ENCODE measurements around the gene HJURP. TPM values are rescaled to one million over a fixed set of nuclear protein-coding genes. Genes with fewer than 3 reads are reported as not detected.
"Not testable (repeated sequence)": the region's sequence is repeated elsewhere in the genome, so short reads cannot be mapped to it uniquely, and the experiment has no call there.

The HJURP gene
- under 1 TPM in 3 of 4 donors, not detected in 1; 0.27 to 0.45 (median 0.38) TPM for total RNA-seq

- Histone ChIP-seq H3K27ac (no peak within 1 kb of the TSS), H3K4me1 (peaks cover 7% of the 10 kb centered on the region in 2 donors), H3K27me3 (no peaks in the 10 kb centered on the region), H3K9me3 (no peaks in the 10 kb centered on the region), H3K4me3 (replicated peaks in 1 of 3) (peak within 1 kb of the TSS; percentile 33 to 60 (median 48)), H3K36me3 (no peaks in the 10 kb centered on the region)
- 0% methylated on average over 46 to 60 of the region's 60 CpGs for WGBS, 2 donors
- TF ChIP-seq CTCF (IDR thresholded peaks at IDR 0.05) (no peak), POLR2A (IDR thresholded peaks at IDR 0.05) (peak in 1 of 2 donors; percentile 59)
- DNase-seq: peak; percentile 93 to 95
- intact Hi-C loops (cut with DNase I): no loop called here
These were observed at the start of gene HJURP for GRCh38 chr2:233854241-233854981. HJURP (minus strand) TSS chr2:233854535; CDS start chr2:233854500, 35 bp downstream.

GRCh38 chr2:233901884-233902283, 47.5 kb upstream of the HJURP start:
- intact Hi-C loops (cut with DNase I): no loop called here
- Histone ChIP-seq H3K27me3 (no peaks in the 10 kb centered on the region), H3K36me3 (no peaks in the 10 kb centered on the region), H3K4me1 (no peaks in the 10 kb centered on the region), H3K9me3 (no peaks in the 10 kb centered on the region), H3K4me3 (replicated peaks in 1 of 3) (no peak overlapping the region), H3K27ac (no peak overlapping the region)
- 57% methylated on average over 4 of the region's 4 CpGs for WGBS, 2 donors
- no peak for DNase-seq
- TF ChIP-seq POLR2A (IDR thresholded peaks at IDR 0.05): no peak
- no peak for TF ChIP-seq CTCF (IDR thresholded peaks at IDR 0.05)

GRCh38 chr2:233901367-233901766, 47.0 kb upstream of the HJURP start:
- H3K36me3 ChIP-seq: no peaks in the 10 kb centered on the region
- no peak for TF ChIP-seq CTCF (IDR thresholded peaks at IDR 0.05)
- no peak for TF ChIP-seq POLR2A (IDR thresholded peaks at IDR 0.05)
- WGBS, 2 donors: 69 to 77% methylated on average over 4 of the region's 4 CpGs

GRCh38 chr2:233896253-233896652, 41.9 kb upstream of the HJURP start:
- H3K36me3 ChIP-seq; H3K4me3 ChIP-seq (replicated peaks in 1 of 3); intact Hi-C loops (cut with DNase I); H3K27me3 ChIP-seq; H3K9me3 ChIP-seq; DNase-seq; H3K27ac ChIP-seq; H3K4me1 ChIP-seq: not testable (repeated sequence)
- 50 to 62% methylated on average over 2 of the region's 2 CpGs for WGBS, 2 donors

More at GRCh38 chr2:233901367-233901766, 47.0 kb upstream of the HJURP start:
- no peaks in the 10 kb centered on the region for H3K27me3 ChIP-seq
- H3K4me3 ChIP-seq (replicated peaks in 1 of 3): no peak overlapping the region
- no peak overlapping the region for H3K27ac ChIP-seq
- H3K9me3 ChIP-seq: no peaks in the 10 kb centered on the region
- DNase-seq: no peak
- no peaks in the 10 kb centered on the region for H3K4me1 ChIP-seq
- intact Hi-C loops (cut with DNase I): no loop called here

GRCh38 chr2:233892793-233893192, 38.5 kb upstream of the HJURP start:
- H3K9me3 ChIP-seq: no peaks in the 10 kb centered on the region
- TF ChIP-seq POLR2A (IDR thresholded peaks at IDR 0.05): no peak
- TF ChIP-seq CTCF (IDR thresholded peaks at IDR 0.05): no peak
- H3K36me3 ChIP-seq: no peaks in the 10 kb centered on the region
- intact Hi-C loops (cut with DNase I): no loop called here
- no peak overlapping the region for H3K4me3 ChIP-seq (replicated peaks in 1 of 3)
- H3K4me1 ChIP-seq: no peaks in the 10 kb centered on the region
- no peak overlapping the region for H3K27ac ChIP-seq
- 81 to 88% methylated on average over 2 of the region's 2 CpGs for WGBS, 2 donors
- DNase-seq: no peak
- H3K27me3 ChIP-seq: no peaks in the 10 kb centered on the region
